GM12878 (cell line): Measurements from ENCODE around the gene UTP3. TPM values are rescaled to one million over a fixed set of nuclear protein-coding genes. Genes with fewer than 3 reads are reported as not detected.
"Not testable (repeated sequence)": the region's sequence is repeated elsewhere in the genome, so short reads cannot be mapped to it uniquely, and the experiment has no call there.

ENCODE experiments used
- ATAC-seq: fragments of 200-7000 bp; cut with Tn5 transposase; 3 replicates; pipeline ENCODE4 v1.9.1; 2020; ENCODE audit warnings: mild to moderate bottlenecking, moderate library complexity
- BruUV-seq: library from RNA; stranded (reverse); fragments of 400-500 nt; replicated peaks from 2 replicates; lab custom pipeline; 2021; lab: Mats Ljungman, UMichigan
- CTCF ChIA-PET: fragments of 300-600 bp; sonication (Branson Sonifier 250); formaldehyde crosslinking; extraction: SDS; loops from one replicate; lab custom pipeline; 2021; ENCODE audit warnings: inconsistent platforms; lab: Yijun Ruan, JAX
- POLR2A ChIA-PET: fragments of 350-600 bp; formaldehyde crosslinking; extraction: SDS; loops from one replicate; lab custom pipeline; 2021; ENCODE audit warnings: inconsistent platforms; lab: Charles Lee
- RAD21 ChIA-PET: fragments of 300-600 bp; sonication (Branson Sonifier 250); formaldehyde crosslinking; loops from one replicate; lab custom pipeline; 2023; ENCODE audit warnings: antibody characterized with exemption; ENCODE audit not compliant: unreplicated experiment; lab: Charles Lee
- SMC1A ChIA-PET: fragments of 300-600 bp; sonication (Branson Sonifier 250); formaldehyde crosslinking; loops from one replicate; lab custom pipeline; 2023; ENCODE audit not compliant: unreplicated experiment, uncharacterized antibody; lab: Charles Lee
- DNase-seq: peaks from one replicate; pipeline ENCODE4 v3.0.0-alpha.2; 2011; ENCODE audit warnings: low read depth, low spot score
- FAIRE-seq: peaks from 3 replicates; lab custom pipeline; 2011; peaks lifted over from hg19 to GRCh38; lab: Jason Lieb, UNC
- H2AFZ ChIP-seq: 2 replicates; pipeline ENCODE4 v1.6.0; 2011; ENCODE audit warnings: low read depth, low read length, control low read depth; ENCODE audit not compliant: control insufficient read depth
- H3K27ac ChIP-seq: 2 replicates; pipeline ENCODE4 v1.5.1; 2011; ENCODE audit warnings: control low read depth; ENCODE audit not compliant: control insufficient read depth, insufficient read depth
- H3K27me3 ChIP-seq, 2 experiments: replicated peaks in 1 of 2; 2 replicates each; pipeline versions ENCODE4 v1.6.0 to v1.6.1; 2011; ENCODE audit warnings: low read length in 1 of 2; ENCODE audit not compliant: control insufficient read depth in 2 of 2, insufficient read depth in 2 of 2
- H3K36me3 ChIP-seq, 2 experiments: 2 replicates each; pipeline ENCODE4 v1.5.1; 2011; ENCODE audit warnings: low read length in 1 of 2; ENCODE audit not compliant: control insufficient read depth in 2 of 2, insufficient read depth in 2 of 2
- H3K4me1 ChIP-seq: 2 replicates; pipeline ENCODE4 v1.6.1; 2011; ENCODE audit warnings: mild to moderate bottlenecking, low read length, moderate library complexity, mixed read lengths; ENCODE audit not compliant: control insufficient read depth, insufficient read depth
- H3K4me2 ChIP-seq: 2 replicates; pipeline ENCODE4 v1.6.0; 2011; ENCODE audit warnings: control low read depth; ENCODE audit not compliant: control insufficient read depth, insufficient read depth
- H3K4me3 ChIP-seq: fragments of 200-600 bp; sonication (generic); 2 replicates; pipeline ENCODE4 v1.5.1; 2016
- H3K79me2 ChIP-seq: 2 replicates; pipeline ENCODE4 v1.6.0; 2011; ENCODE audit warnings: low read length; ENCODE audit not compliant: control insufficient read depth, insufficient read depth
- H3K9ac ChIP-seq: 2 replicates; pipeline ENCODE4 v1.8.0; 2011; ENCODE audit warnings: low read length, control low read depth, mixed read lengths; ENCODE audit not compliant: control insufficient read depth, insufficient read depth
- H3K9me3 ChIP-seq: replicated peaks from 3 replicates; pipeline ENCODE4 v1.5.1; 2011; ENCODE audit warnings: mild to moderate bottlenecking, low read length; ENCODE audit not compliant: control insufficient read depth, insufficient read depth
- H4K20me1 ChIP-seq: 2 replicates; pipeline ENCODE4 v1.6.0; 2011; ENCODE audit not compliant: control insufficient read depth, insufficient read depth
- BHLHE40 ChIP-seq, 2 experiments: fragments of 450-650 bp in 1 of 2; IDR thresholded peaks; 2 replicates each; pipeline ENCODE4 v1.6.1; 2011 to 2017; ENCODE audit warnings: low read depth in 2 of 2, borderline replicate concordance in 1 of 2, improper control_type of control experiment in 1 of 2, low read length in 1 of 2, mild to moderate bottlenecking in 1 of 2
- ETV6 ChIP-seq, 2 experiments: fragments of 450-650 bp in 1 of 2; IDR thresholded peaks in 1 of 2; conservative IDR thresholded peaks in 1 of 2; 2 replicates each; pipeline ENCODE4 v1.6.1; 2014; ENCODE audit warnings: antibody characterized with exemption in 1 of 2, borderline replicate concordance in 1 of 2, low read depth in 1 of 2, mild to moderate bottlenecking in 1 of 2, moderate library complexity in 1 of 2
- JUNB ChIP-seq: IDR thresholded peaks from 2 replicates; pipeline ENCODE4 v1.6.1; 2016; ENCODE audit warnings: antibody characterized with exemption, mild to moderate bottlenecking
- SUZ12 ChIP-seq: fragments of 200-600 bp; sonication (generic); IDR thresholded peaks from one replicate; pipeline ENCODE4 v1.6.1; 2018; ENCODE audit warnings: antibody characterized with exemption, mild to moderate bottlenecking; ENCODE audit not compliant: unreplicated experiment
- YY1 ChIP-seq: IDR thresholded peaks from 2 replicates; pipeline ENCODE4 v1.6.1; 2011; ENCODE audit warnings: low read depth, mild to moderate bottlenecking, low read length
- ZBED1 ChIP-seq: IDR thresholded peaks from 2 replicates; pipeline ENCODE4 v1.6.1; 2016; ENCODE audit warnings: borderline replicate concordance
- WGBS: methylation state at CpG from one replicate; pipeline ENCODE4 v1.1.6; 2016; ENCODE audit warnings: low lambda C conversion rate; ENCODE audit not compliant: insufficient replicate concordance, insufficient coverage; ENCODE audit errors: missing lambda C conversion rate; 5-methylcytosine and 5-hydroxymethylcytosine counted together
- in situ Hi-C: fragments of 300-500 bp; cut with MboI; formaldehyde crosslinking; loops from 9 replicates; pipeline ENCODE4 v1.14.3; 2018; ENCODE audit warnings: mixed read lengths
- intact Hi-C: fragments of 100-400 bp; cut with micrococcal nuclease; formaldehyde crosslinking; loops from one replicate; pipeline ENCODE4 v1.14.2; 2022; ENCODE audit not compliant: unreplicated experiment
- polyA plus RNA-seq, 11 experiments: library from polyadenylated mRNA; depleted of rRNA in 4 of 11; unstranded in 6 of 11; stranded (reverse) in 5 of 11; fragments of >200 nt; fragmentation: Nextera tagmentation in 4 of 11; fragmentation: Illumina TruSeq in 1 of 11; extraction: Ambion mirVana in 4 of 11; extraction: Trizol in 1 of 11; gene quantifications; 1 replicate in 1 of 11; 2 replicates in 10 of 11; pipeline versions ENCODE4 v1.2.1 to v1.2.3, GENCODE V29; 2011 to 2016; ENCODE audit warnings: inconsistent platforms in 2 of 11, missing spikeins in 2 of 11, low read depth in 1 of 11
- total RNA-seq, 4 experiments: library from RNA; depleted of rRNA in 3 of 4; stranded (reverse); fragments of >200 nt in 3 of 4; fragmentation: Illumina TruSeq in 1 of 4; extraction: Trizol in 1 of 4; gene quantifications; 2 replicates each; pipeline versions ENCODE4 v1.2.1 to v1.2.3, GENCODE V29; 2013 to 2021
- TF ChIP-seq, protein P1 (sequence below): IDR thresholded peaks from 2 replicates; pipeline ENCODE4 v1.6.1; 2012; ENCODE audit warnings: low read length, inconsistent platforms

UTP3 gene
- total and polyA plus RNA-seq, 10 of the 15 experiments (the other 5 are each of a cell fraction or from before 2014, with no cell fraction given), result 15.8 to 60.7 (median 22.5) TPM

DNA sequence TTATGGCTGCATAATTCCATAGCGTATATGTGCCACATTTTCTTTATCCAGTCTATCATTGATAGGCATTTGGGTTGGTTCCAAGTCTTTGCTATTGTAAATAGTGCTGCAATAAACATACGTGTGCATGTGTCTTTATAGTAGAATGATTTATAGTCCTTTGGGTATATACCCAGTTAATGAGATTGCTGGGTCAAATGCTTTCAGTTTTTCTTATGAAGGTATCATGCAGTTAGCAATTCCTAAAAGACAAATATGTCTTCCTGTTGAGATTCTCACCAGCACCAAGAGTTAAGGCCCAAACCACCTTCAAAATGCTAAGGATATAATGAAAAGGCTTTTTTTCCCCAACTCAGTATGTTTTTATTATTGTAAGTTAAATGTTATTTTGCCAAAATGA is 14.3 kb downstream of the UTP3 start:
- POLR2A ChIA-PET, result interaction anchor here (4.7 to 7.8 kb wide), 2 partner anchors 13 to 33 kb away, joined by 35 to 52 read pairs; partner anchors contain the start of gene UTP3

DNA sequence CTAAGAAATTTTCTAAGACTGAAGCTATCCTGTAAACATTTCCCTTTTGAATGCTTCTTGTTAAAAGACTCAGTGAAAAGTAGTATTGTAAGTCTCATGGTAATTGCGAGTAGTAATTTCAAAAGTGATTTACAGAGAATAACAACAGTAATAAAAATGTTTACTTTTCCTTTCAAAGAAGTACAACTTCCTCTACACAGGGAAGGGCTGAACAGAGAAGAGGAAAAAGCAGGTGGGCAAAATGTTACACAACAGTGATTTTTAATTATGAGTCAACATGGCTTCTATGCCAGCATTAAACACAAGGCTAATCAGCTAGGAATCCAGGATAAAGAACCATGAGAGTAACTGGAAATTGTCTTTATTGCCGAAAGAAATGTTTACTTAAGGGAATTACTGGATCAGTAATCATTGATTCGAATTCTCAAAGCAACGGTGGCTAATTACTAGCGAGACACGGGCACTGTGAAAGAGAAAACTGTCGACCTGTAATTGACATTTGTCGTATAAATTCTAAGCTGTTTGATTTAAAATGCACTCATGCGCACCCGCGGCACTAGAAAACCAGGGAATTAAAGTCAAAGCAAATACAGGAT is 15.4 kb downstream of the UTP3 start:
- CTCF ChIA-PET, result interaction anchor here (0.5 to 7.5 kb wide), 26 partner anchors 9 to 306 kb away, joined by 3 to 77 read pairs (median 4); partner anchors contain the start of genes DCK, MOB1B and UTP3
- Histone ChIP-seq H3K27me3 (no peaks in the 10 kb centered on the region), H3K9ac (peak overlapping the region; percentile 59), H4K20me1 (no peaks in the 10 kb centered on the region), H3K4me2 (peak overlapping the region; percentile 91), H3K36me3 (no peaks in the 10 kb centered on the region), H3K4me3 (peak overlapping the region; percentile 92), H2AFZ (peak overlapping the region; percentile 82), H3K27ac (peak overlapping the region; percentile 50), H3K79me2 (peaks cover 2% of the 10 kb centered on the region; the same call in 1 of the 2 replicates), H3K9me3 (no peaks in the 10 kb centered on the region)
- intact Hi-C loops, result loop anchor here (2.0 kb wide), 1 partner anchor 15 kb away; the partner anchor contains the start of gene UTP3
- SMC1A ChIA-PET, result interaction anchor here (0.6 to 5.8 kb wide), 31 partner anchors 9 to 305 kb away, joined by 3 to 77 read pairs (median 6); partner anchors contain the start of genes DCK, GRSF1, JCHAIN and UTP3
- DNase-seq (no peak), ATAC-seq (no peak), FAIRE-seq (peak; percentile 38)
- no TSS peak for BruUV-seq
- TF ChIP-seq ZBED1 (no peak), ETV6 (conservative IDR thresholded peaks at IDR 0.05 in 1 of 2, IDR thresholded peaks at IDR 0.05 in 1 of 2; ENCODE audit: borderline replicate concordance in 1 of 2, low read depth in 1 of 2) (peak in 1 of 2 experiments; percentile 38; a peak in 1 of 4 replicates), JUNB (peak; percentile 55), SUZ12 (no peak), BHLHE40 (IDR thresholded peaks at IDR 0.05; ENCODE audit: borderline replicate concordance in 1 of 2, low read depth in 2 of 2, low read length in 1 of 2) (no peak), YY1 (no peak)
- TF ChIP-seq, protein P1, sequence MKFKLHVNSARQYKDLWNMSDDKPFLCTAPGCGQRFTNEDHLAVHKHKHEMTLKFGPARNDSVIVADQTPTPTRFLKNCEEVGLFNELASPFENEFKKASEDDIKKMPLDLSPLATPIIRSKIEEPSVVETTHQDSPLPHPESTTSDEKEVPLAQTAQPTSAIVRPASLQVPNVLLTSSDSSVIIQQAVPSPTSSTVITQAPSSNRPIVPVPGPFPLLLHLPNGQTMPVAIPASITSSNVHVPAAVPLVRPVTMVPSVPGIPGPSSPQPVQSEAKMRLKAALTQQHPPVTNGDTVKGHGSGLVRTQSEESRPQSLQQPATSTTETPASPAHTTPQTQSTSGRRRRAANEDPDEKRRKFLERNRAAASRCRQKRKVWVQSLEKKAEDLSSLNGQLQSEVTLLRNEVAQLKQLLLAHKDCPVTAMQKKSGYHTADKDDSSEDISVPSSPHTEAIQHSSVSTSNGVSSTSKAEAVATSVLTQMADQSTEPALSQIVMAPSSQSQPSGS, result 0 out of 2 replicates have a peak, but pooled peaks have one; percentile 12
- TF ChIP-seq, all 136 proteins: peak for 3
- ChIA-PET RAD21 (interaction anchor here (0.6 to 7.1 kb wide), 23 partner anchors 9 to 303 kb away, joined by 3 to 82 read pairs (median 6); partner anchors contain the start of genes MOB1B and UTP3), POLR2A (interaction anchor here (0.6 to 7.8 kb wide), 9 partner anchors 9 to 141 kb away, joined by 3 to 52 read pairs (median 6); partner anchors contain the start of gene UTP3)
- in situ Hi-C loops, result no loop called here
- WGBS, result 13% methylated on average over 11 of the region's 11 CpGs
- H3K4me1 ChIP-seq, result no peaks in the 10 kb centered on the region; the same call in 1 of the 2 replicates

More for the DNA sequence above, 14.3 kb downstream of the UTP3 start:
- H3K4me1 ChIP-seq, H3K4me3 ChIP-seq, intact Hi-C loops, H3K27me3 ChIP-seq, H2AFZ ChIP-seq, H3K9ac ChIP-seq, DNase-seq, H3K9me3 ChIP-seq, BruUV-seq, H3K27ac ChIP-seq, H4K20me1 ChIP-seq, in situ Hi-C loops, ATAC-seq, H3K4me2 ChIP-seq, FAIRE-seq, H3K79me2 ChIP-seq, H3K36me3 ChIP-seq: not testable (repeated sequence)
- CTCF ChIA-PET, result interaction anchor here (0.9 to 7.5 kb wide), 3 partner anchors 10 to 33 kb away, joined by 3 to 77 read pairs (median 13); partner anchors contain the start of gene UTP3
- WGBS, result 98% methylated on average over 2 of the region's 2 CpGs
- SMC1A ChIA-PET, result interaction anchor here (4.7 to 5.8 kb wide), 2 partner anchors 13 to 33 kb away, joined by 74 to 77 read pairs; partner anchors contain the start of gene UTP3
- RAD21 ChIA-PET, result interaction anchor here (7.1 kb wide), 1 partner anchor 12 kb away, joined by 71 read pairs; the partner anchor contains the start of gene UTP3
